GM18517 (cell line): ENCODE results near the gene HAAO.
"Not testable (repeated sequence)": the region's sequence is repeated elsewhere in the genome, so short reads cannot be mapped to it uniquely, and the experiment has no call there.

Experiments
- ATAC-seq: cut with Tn5 transposase; IDR thresholded peaks from one replicate; pipeline ENCODE4 v1.9.1; 2021; ENCODE audit warnings: mild to moderate bottlenecking, moderate library complexity; ENCODE audit not compliant: unreplicated experiment

HAAO gene

GRCh38 chr2:42752816-42753813, 39.3 kb downstream of the HAAO start:
- ATAC-seq: no peak

- ATAC-seq: peak; percentile 69
Observed at GRCh38 chr2:42752314-42752713, 40.1 kb downstream of the HAAO start.

GRCh38 chr2:42748840-42749239, 43.5 kb downstream of the HAAO start:
- ATAC-seq: no peak

GRCh38 chr2:42747422-42747821, 45.0 kb downstream of the HAAO start:
- ATAC-seq: no peak

GRCh38 chr2:42744545-42745082, 47.8 kb downstream of the HAAO start:
- ATAC-seq: no peak

- no peak for ATAC-seq
Observed at GRCh38 chr2:42743659-42743990, 48.8 kb downstream of the HAAO start.

GRCh38 chr2:42742740-42743658, 49.4 kb downstream of the HAAO start:
- no peak for ATAC-seq

GRCh38 chr2:42741140-42741539, 51.2 kb downstream of the HAAO start:
- ATAC-seq: no peak

- no peak for ATAC-seq
Observed at GRCh38 chr2:42736598-42737322, 55.6 kb downstream of the HAAO start.

GRCh38 chr2:42733852-42734251, 58.5 kb downstream of the HAAO start:
- ATAC-seq: no peak

- ATAC-seq: not testable (repeated sequence)
Observed at GRCh38 chr2:42731316-42731715, 61.1 kb downstream of the HAAO start.

- ATAC-seq: no peak
Observed at GRCh38 chr2:42726680-42727079, 65.7 kb downstream of the HAAO start.

GRCh38 chr2:42725657-42726056, 66.7 kb downstream of the HAAO start:
- ATAC-seq: no peak

- no peak for ATAC-seq
Observed at GRCh38 chr2:42724886-42725285, 67.5 kb downstream of the HAAO start.

GRCh38 chr2:42723465-42723864, 68.9 kb downstream of the HAAO start:
- no peak for ATAC-seq

- peak; percentile 96 for ATAC-seq
Observed at GRCh38 chr2:42722320-42723190, 69.8 kb downstream of the HAAO start.

- ATAC-seq: no peak
Observed at GRCh38 chr2:42721898-42722297, 70.5 kb downstream of the HAAO start.
